ENCODE results near the gene PHETA1.

GRCh38 chr12:111352296-111352993 lies 16.4 kb downstream of the PHETA1 start:
- no peak for TF ChIP-seq CTCF (IDR thresholded peaks at IDR 0.05)
- TF ChIP-seq POLR2A (IDR thresholded peaks at IDR 0.05), result no peak
